ENCODE measurements around the gene BTBD7. TPM values are rescaled to one million over a fixed set of nuclear protein-coding genes. Genes with fewer than 3 reads are reported as not detected.

Gene BTBD7
- total and polyA plus RNA-seq, 3 experiments from 2014 or later: 9.6 to 25.7 (median 25.2) TPM

DNA sequence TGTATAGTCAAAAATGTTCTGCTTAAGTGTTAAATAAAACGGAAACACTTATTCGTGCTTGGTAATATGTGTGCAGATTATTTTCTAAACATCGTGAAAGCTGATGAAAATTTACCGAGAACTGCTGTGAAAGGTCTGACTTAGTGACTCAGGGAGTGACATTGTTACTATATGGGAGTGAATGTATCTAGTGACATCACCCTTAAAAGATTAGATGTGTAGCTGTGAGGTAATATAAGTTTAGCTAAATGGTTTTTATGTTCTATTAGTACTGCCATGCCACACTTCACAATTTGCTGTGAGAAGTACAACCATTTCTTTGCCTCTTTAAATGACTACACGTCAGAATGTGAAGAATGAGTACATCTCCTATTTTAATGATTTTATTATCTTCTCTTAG lies 15.5 kb upstream of the BTBD7 start:
- Histone ChIP-seq H3K27ac (ENCODE audit: low read depth, low read length) (no peak overlapping the region), H3K27me3 (ENCODE audit: insufficient read depth, low read length, poor library complexity, severe bottlenecking) (no peaks in the 10 kb centered on the region), H3K9me3 (ENCODE audit: low read length) (no peaks in the 10 kb centered on the region), H3K4me1 (ENCODE audit: insufficient read depth, low read length) (no peaks in the 10 kb centered on the region), H3K36me3 (ENCODE audit: insufficient read depth, low read length) (no peaks in the 10 kb centered on the region), H3K4me3 (ENCODE audit: low read length) (no peak overlapping the region)
- Mint-ChIP-seq H3K36me3 (peaks cover 0 to 3% (median 0%) of the 10 kb centered on the region in 3 donors), H3K9me3 (peaks cover 0 to 5% (median 0%) of the 10 kb centered on the region in 5 donors), H3K27ac (no peak overlapping the region), H3K4me1 (no peaks in the 10 kb centered on the region), H3K27me3 (peaks cover under 1 to 17% of the 10 kb centered on the region in 2 donors), H3K4me3 (no peak overlapping the region)
- CTCF ChIA-PET: interaction anchor here (1.5 kb wide), 1 partner anchor 15 kb away, joined by 3 read pairs; no protein-coding TSS in a partner anchor
- no peak for DNase-seq
- POLR2A ChIA-PET: no interaction called here

DNA sequence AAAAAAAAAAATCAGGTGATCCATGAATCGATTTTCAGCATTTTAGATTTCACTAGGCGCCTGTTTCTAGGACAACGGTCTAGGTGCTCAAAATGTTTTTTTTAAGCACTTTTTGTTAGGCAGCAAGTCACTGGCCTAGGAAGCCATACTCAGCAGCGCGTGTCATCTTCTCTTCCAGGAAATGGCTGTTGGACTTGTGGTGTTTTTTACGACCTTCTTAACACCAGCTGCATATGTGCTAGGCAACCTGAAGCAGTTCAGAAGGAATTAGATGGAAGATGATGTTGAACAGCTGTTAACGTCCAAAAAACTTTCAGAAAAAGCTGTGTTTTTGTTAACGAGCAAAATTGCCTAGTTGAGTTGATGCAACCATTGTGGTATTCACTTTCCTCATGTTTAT lies 15.0 kb upstream of the BTBD7 start:
- Mint-ChIP-seq H3K4me3 (no peak overlapping the region), H3K9me3 (peaks cover 0 to 5% (median 0%) of the 10 kb centered on the region in 5 donors), H3K27ac (no peak overlapping the region), H3K27me3 (peaks cover under 1 to 18% of the 10 kb centered on the region in 2 donors), H3K36me3 (peaks cover 0 to 4% (median 0%) of the 10 kb centered on the region in 3 donors), H3K4me1 (no peaks in the 10 kb centered on the region)
- no peaks in the 10 kb centered on the region for H3K27me3 ChIP-seq (ENCODE audit: insufficient read depth, low read length, poor library complexity, severe bottlenecking)
- no peaks in the 10 kb centered on the region for H3K4me1 ChIP-seq (ENCODE audit: insufficient read depth, low read length)
- no peak for DNase-seq
- ChIA-PET POLR2A (no interaction called here), CTCF (interaction anchor here (1.5 kb wide), 1 partner anchor 14 kb away, joined by 3 read pairs; no protein-coding TSS in a partner anchor)
- no peaks in the 10 kb centered on the region for H3K9me3 ChIP-seq (ENCODE audit: low read length)
- no peak overlapping the region for H3K27ac ChIP-seq (ENCODE audit: low read depth, low read length)
- H3K36me3 ChIP-seq (ENCODE audit: insufficient read depth, low read length): no peaks in the 10 kb centered on the region
- no peak overlapping the region for H3K4me3 ChIP-seq (ENCODE audit: low read length)

DNA sequence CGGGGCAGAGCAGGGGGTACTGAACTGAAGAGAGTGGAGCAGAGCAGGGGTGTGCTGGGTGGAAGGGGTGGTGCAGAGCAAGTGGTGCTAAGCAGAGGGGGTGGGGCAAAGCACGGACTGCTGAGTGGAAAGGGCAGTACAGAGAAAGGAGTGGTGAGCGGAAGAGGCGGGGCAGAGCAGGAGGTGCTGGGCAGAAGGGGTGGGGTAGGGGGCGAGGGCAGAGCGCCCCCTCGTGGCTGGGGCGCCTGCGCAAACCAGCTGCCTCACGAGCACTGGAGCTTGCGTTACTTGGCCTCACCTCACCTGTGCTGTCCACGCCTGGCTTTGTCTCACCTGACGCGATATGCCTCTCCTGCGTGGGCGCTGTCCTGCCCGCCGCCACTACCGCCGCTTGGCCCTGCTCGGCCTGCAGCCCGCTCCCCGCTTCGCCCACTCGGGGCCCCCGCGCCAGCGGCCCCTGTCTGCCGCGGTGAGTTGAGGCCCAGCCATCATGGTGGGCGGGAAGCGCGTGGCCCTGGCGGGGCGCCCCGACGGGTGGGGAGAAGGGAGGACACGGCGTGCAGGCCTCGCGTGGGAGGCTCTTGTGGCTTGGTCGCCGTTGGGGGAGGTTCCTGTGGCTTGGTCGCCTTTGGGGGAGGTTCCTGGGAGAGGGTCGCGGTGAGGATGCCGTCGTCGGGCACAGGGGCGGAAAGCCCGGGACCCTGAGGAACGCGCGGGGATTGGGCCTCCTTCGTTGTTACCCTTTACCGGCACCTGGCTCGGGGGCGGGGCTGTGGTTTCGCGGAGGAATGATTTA lies 14.3 kb upstream of the BTBD7 start, which contains the start of gene COX8C:
Gene COX8C, plus strand, starts transcription at position 257 of the 796 bp plus-strand sequence. Its CDS starts 87 bp downstream, at position 344.
- Histone ChIP-seq H3K4me3 (ENCODE audit: low read length) (no peak within 1 kb of the TSS), H3K27me3 (ENCODE audit: insufficient read depth, low read length, poor library complexity, severe bottlenecking) (no peaks in the 10 kb centered on the region), H3K36me3 (ENCODE audit: insufficient read depth, low read length) (no peaks in the 10 kb centered on the region), H3K27ac (ENCODE audit: low read depth, low read length) (no peak within 1 kb of the TSS), H3K9me3 (ENCODE audit: low read length) (no peaks in the 10 kb centered on the region), H3K4me1 (ENCODE audit: insufficient read depth, low read length) (no peaks in the 10 kb centered on the region)
- no peak for DNase-seq
- CTCF ChIA-PET: no interaction called here
- H3K4me3 Mint-ChIP-seq: no peak within 1 kb of the TSS
- H3K27ac Mint-ChIP-seq: no peak within 1 kb of the TSS
- POLR2A ChIA-PET: no interaction called here
- H3K4me1 Mint-ChIP-seq: no peaks in the 10 kb centered on the region
- peaks cover 0 to 6% (median 0%) of the 10 kb centered on the region in 5 donors for H3K9me3 Mint-ChIP-seq
- peaks cover 0 to 10% (median 0%) of the 10 kb centered on the region in 3 donors for H3K36me3 Mint-ChIP-seq
- peaks cover 3 to 25% of the 10 kb centered on the region in 2 donors for H3K27me3 Mint-ChIP-seq

DNA sequence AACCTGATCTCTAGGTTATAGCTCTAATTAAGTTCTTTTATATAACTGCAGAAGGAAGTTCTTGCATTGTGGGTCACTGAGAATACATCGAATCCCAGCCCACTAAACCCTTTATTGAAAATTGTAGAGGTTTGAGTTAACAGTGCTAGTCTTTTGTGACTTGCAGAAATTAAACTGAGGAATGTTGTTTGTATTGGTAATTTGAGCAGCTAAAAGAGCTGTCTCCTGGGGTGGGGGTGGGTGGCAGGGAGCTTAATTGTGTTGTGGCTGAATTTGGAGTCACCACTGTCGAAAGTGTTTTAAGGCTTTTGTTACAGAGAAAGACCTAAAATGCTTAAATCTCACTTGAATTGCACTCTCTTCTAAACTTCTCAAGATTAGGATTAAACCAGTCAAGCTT lies 11.0 kb upstream of the BTBD7 start:
- Histone ChIP-seq H3K4me1 (ENCODE audit: insufficient read depth, low read length) (no peaks in the 10 kb centered on the region), H3K4me3 (ENCODE audit: low read length) (no peak overlapping the region), H3K9me3 (ENCODE audit: low read length) (no peaks in the 10 kb centered on the region), H3K36me3 (ENCODE audit: insufficient read depth, low read length) (no peaks in the 10 kb centered on the region), H3K27ac (ENCODE audit: low read depth, low read length) (no peak overlapping the region), H3K27me3 (ENCODE audit: insufficient read depth, low read length, poor library complexity, severe bottlenecking) (no peaks in the 10 kb centered on the region)
- Mint-ChIP-seq H3K4me3 (no peak overlapping the region), H3K9me3 (peaks cover 0 to 8% (median 2%) of the 10 kb centered on the region in 5 donors), H3K27me3 (peaks cover 4 to 29% of the 10 kb centered on the region in 2 donors), H3K4me1 (no peaks in the 10 kb centered on the region), H3K36me3 (peaks cover 0 to 14% (median 0%) of the 10 kb centered on the region in 3 donors), H3K27ac (no peak overlapping the region)
- ChIA-PET CTCF (no interaction called here), POLR2A (no interaction called here)
- DNase-seq: no peak

DNA sequence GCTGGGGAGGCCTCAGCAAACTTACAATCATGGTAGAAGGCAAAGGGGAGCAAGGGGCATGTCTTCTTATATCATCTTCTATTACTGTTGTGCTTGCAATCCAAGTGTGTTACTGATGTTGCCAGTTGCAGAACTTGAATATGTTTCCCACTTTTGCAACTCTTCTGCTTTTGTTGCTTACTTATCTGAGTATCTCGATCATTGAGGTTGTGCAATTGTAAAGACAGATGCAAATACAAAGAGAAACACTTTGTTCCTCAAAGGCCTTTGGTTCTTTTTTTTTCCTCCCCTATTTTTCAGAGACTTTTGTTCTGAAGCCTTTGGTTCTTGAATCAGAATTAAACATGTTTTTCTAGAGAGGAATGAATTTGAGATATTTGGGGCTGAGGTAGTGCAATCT lies 10.4 kb upstream of the BTBD7 start:
- Mint-ChIP-seq H3K4me1 (no peaks in the 10 kb centered on the region), H3K27me3 (peaks cover 4 to 28% of the 10 kb centered on the region in 2 donors), H3K27ac (no peak overlapping the region), H3K9me3 (peaks cover 0 to 8% (median 2%) of the 10 kb centered on the region in 5 donors), H3K36me3 (peaks cover 0 to 14% (median 0%) of the 10 kb centered on the region in 3 donors), H3K4me3 (no peak overlapping the region)
- Histone ChIP-seq H3K4me3 (ENCODE audit: low read length) (no peak overlapping the region), H3K27me3 (ENCODE audit: insufficient read depth, low read length, poor library complexity, severe bottlenecking) (no peaks in the 10 kb centered on the region), H3K4me1 (ENCODE audit: insufficient read depth, low read length) (no peaks in the 10 kb centered on the region), H3K9me3 (ENCODE audit: low read length) (no peaks in the 10 kb centered on the region), H3K36me3 (ENCODE audit: insufficient read depth, low read length) (no peaks in the 10 kb centered on the region), H3K27ac (ENCODE audit: low read depth, low read length) (no peak overlapping the region)
- POLR2A ChIA-PET: no interaction called here
- CTCF ChIA-PET: no interaction called here
- no peak for DNase-seq

DNA sequence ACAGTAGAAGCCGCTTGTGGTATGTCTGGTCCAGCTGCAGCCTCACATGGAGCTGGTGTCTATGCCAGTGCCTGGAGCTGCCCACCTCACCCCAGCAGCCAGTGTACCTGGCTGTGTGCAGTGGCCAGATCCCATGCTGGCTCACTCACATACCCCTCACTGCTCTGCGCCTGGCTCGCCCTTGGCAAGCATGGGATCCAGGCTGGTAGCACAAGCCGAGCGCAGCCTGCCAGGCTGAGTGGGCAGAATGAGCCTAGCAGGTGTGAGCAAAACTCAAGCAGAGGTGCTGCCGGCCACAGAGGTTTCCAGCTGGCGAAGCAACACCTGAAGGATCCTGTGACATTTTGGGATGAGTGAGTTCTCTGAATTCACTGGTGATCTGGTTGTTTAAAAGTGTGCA lies 5.0 kb upstream of the BTBD7 start:
- Mint-ChIP-seq H3K9me3 (peaks cover 0 to 6% (median 0%) of the 10 kb centered on the region in 5 donors), H3K27ac (no peak overlapping the region), H3K27me3 (peaks cover 7 to 15% of the 10 kb centered on the region in 2 donors), H3K36me3 (peaks cover 0 to 10% (median 5%) of the 10 kb centered on the region in 3 donors), H3K4me3 (peak overlapping the region in 1 of 7 donors; percentile 35), H3K4me1 (peaks cover 11 to 15% (median 14%) of the 10 kb centered on the region in 3 donors)
- no peak for DNase-seq
- ChIA-PET POLR2A (no interaction called here), CTCF (interaction anchor here (2.1 kb wide), 1 partner anchor 19 kb away, joined by 4 read pairs; no protein-coding TSS in a partner anchor)
- Histone ChIP-seq H3K4me3 (ENCODE audit: low read length) (no peak overlapping the region), H3K9me3 (ENCODE audit: low read length) (no peaks in the 10 kb centered on the region), H3K27me3 (ENCODE audit: insufficient read depth, low read length, poor library complexity, severe bottlenecking) (no peaks in the 10 kb centered on the region), H3K4me1 (ENCODE audit: insufficient read depth, low read length) (peaks cover 7% of the 10 kb centered on the region), H3K36me3 (ENCODE audit: insufficient read depth, low read length) (no peaks in the 10 kb centered on the region), H3K27ac (ENCODE audit: low read depth, low read length) (no peak overlapping the region)

DNA sequence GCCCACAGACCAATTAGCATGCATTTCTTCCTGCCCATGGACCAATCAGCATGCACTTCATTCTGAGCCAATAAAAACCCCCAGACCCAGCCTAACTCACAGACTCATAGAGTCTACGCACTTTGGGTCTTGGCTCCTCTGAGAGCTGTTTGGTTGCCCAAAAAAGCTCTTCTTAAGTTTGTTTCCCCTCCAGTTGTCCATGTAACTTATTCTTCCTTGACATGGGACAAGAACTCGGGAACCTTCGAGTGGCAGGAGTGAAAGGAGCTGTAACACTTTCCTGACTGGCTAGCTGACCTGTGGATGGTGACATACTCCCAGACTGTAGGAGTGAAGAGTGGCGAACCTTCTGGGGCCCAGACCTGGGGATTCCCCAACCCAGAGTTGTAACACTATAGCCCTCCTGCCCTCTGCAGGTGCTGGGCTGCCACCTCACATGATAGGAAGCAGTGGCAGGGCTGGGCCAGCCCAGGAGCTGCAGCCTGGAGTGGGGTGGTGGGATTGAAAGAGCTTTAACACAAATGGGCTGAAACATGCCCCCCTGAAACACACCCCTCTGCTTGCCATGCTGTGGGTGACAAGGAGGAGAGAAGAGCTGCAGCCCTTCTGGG lies 4.4 kb upstream of the BTBD7 start:
- no peak for DNase-seq
- H3K27ac Mint-ChIP-seq: no peak overlapping the region
- H3K4me1 Mint-ChIP-seq: peaks cover 11 to 15% (median 14%) of the 10 kb centered on the region in 3 donors
- H3K27me3 Mint-ChIP-seq: peaks cover 4 to 8% of the 10 kb centered on the region in 2 donors
- H3K36me3 Mint-ChIP-seq: peaks cover 0 to 7% (median 4%) of the 10 kb centered on the region in 3 donors
- Histone ChIP-seq H3K9me3 (ENCODE audit: low read length) (no peaks in the 10 kb centered on the region), H3K4me3 (ENCODE audit: low read length) (no peak overlapping the region), H3K4me1 (ENCODE audit: insufficient read depth, low read length) (peaks cover 7% of the 10 kb centered on the region), H3K27me3 (ENCODE audit: insufficient read depth, low read length, poor library complexity, severe bottlenecking) (no peaks in the 10 kb centered on the region), H3K27ac (ENCODE audit: low read depth, low read length) (no peak overlapping the region), H3K36me3 (ENCODE audit: insufficient read depth, low read length) (no peaks in the 10 kb centered on the region)
- POLR2A ChIA-PET: interaction anchor here (0.6 kb wide), 1 partner anchor 12 kb away, joined by 4 read pairs; no protein-coding TSS in a partner anchor
- CTCF ChIA-PET: no interaction called here
- H3K9me3 Mint-ChIP-seq: peaks cover 0 to 3% (median 0%) of the 10 kb centered on the region in 5 donors
- peak overlapping the region in 1 of 7 donors; percentile 49 for H3K4me3 Mint-ChIP-seq

DNA sequence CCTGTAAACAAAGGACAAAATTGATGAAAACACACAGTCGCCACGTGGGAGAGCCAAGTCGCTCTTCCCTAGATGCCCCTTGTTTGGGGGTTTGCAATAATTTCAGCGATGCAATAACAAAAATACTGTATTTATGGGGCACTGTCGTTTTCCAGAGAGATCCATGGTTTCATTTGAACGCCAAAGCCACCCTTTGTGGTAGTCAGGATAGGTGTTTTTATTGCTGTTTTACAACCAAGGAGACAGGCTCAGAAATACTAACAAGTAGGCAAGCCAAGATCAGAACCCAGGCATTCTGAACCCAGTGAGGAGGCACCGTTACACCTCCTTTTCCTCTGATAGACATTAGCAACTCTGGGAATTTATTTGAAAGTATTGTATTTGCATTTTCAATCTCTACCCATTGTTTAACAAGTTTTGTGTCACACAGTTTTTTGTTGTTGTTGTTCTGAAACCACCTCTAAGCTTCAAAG lies 831 bp upstream of the BTBD7 start:
- H3K4me1 ChIP-seq (ENCODE audit: insufficient read depth, low read length): peaks cover 29% of the 10 kb centered on the region
- H3K27ac ChIP-seq (ENCODE audit: low read depth, low read length): peak overlapping the region; percentile 85
- no peaks in the 10 kb centered on the region for H3K36me3 ChIP-seq (ENCODE audit: insufficient read depth, low read length)
- H3K4me3 ChIP-seq (ENCODE audit: low read length): peak overlapping the region; percentile 77
- ChIA-PET POLR2A (no interaction called here), CTCF (interaction anchor here (0.8 kb wide), 1 partner anchor 15 kb away, joined by 3 read pairs; no protein-coding TSS in a partner anchor)
- H3K27me3 Mint-ChIP-seq: peaks cover 0 to 6% of the 10 kb centered on the region in 2 donors
- peak overlapping the region; percentile 93 to 99 (median 95) for H3K27ac Mint-ChIP-seq
- DNase-seq: no peak
- H3K4me3 Mint-ChIP-seq: peak overlapping the region; percentile 91 to 97 (median 93)
- H3K9me3 ChIP-seq (ENCODE audit: low read length): no peaks in the 10 kb centered on the region
- no peaks in the 10 kb centered on the region for H3K9me3 Mint-ChIP-seq
- H3K27me3 ChIP-seq (ENCODE audit: insufficient read depth, low read length, poor library complexity, severe bottlenecking): no peaks in the 10 kb centered on the region
- H3K4me1 Mint-ChIP-seq: peaks cover 39 to 49% (median 48%) of the 10 kb centered on the region in 3 donors
- peaks cover 0 to 10% (median 0%) of the 10 kb centered on the region in 3 donors for H3K36me3 Mint-ChIP-seq

All from CD8-positive, alpha-beta memory T cell (primary cell).